B cell (primary cell): Measurements from ENCODE around the gene DLST. TPM values are rescaled to one million over a fixed set of nuclear protein-coding genes. Genes with fewer than 3 reads are reported as not detected.

Experiments used
- ATAC-seq: fragments of 200-7000 bp; cut with Tn5 transposase; one replicate; pipeline ENCODE4 v1.10.0; 2021; ENCODE audit warnings: low read depth, mild to moderate bottlenecking, moderate number of reproducible peaks, moderate library complexity
- CTCF ChIA-PET: fragments of 350-600 bp; sonication (Branson Sonifier 250); formaldehyde crosslinking; loops from one replicate; lab custom pipeline; 2021; ENCODE audit warnings: antibody characterized with exemption, inconsistent platforms; lab: Charles Lee
- POLR2A ChIA-PET: fragments of 350-600 bp; sonication (Branson Sonifier 250); formaldehyde crosslinking; loops from one replicate; lab custom pipeline; 2021; ENCODE audit warnings: antibody characterized with exemption; lab: Charles Lee
- DNase-seq: peaks from one replicate; pipeline ENCODE4 v3.0.0; 2013
- H2AFZ ChIP-seq: 2 replicates; pipeline ENCODE4 v1.6.1; 2012; ENCODE audit warnings: mild to moderate bottlenecking, low read depth, low read length; ENCODE audit not compliant: insufficient read depth, poor library complexity, severe bottlenecking
- H3K27ac ChIP-seq, 2 donors: 1 replicate in 1 of 2; 2 replicates in 1 of 2; pipeline ENCODE4 v1.5.1; 2012 to 2013; ENCODE audit warnings: low read length in 2 of 2, mild to moderate bottlenecking in 2 of 2, moderate library complexity in 1 of 2
- H3K27me3 ChIP-seq, 4 experiments: fragments of 200-600 bp in 1 of 4; sonication (generic) in 1 of 4; replicated peaks in 1 of 4; 1 replicate in 2 of 4; 2 replicates in 2 of 4; pipeline versions ENCODE4 v1.6.1 to v1.7.0; 2013 to 2016; ENCODE audit warnings: low read length in 3 of 4, mild to moderate bottlenecking in 2 of 4, mixed read lengths in 1 of 4, moderate library complexity in 1 of 4; ENCODE audit not compliant: insufficient read depth in 4 of 4, control insufficient read depth in 3 of 4; ENCODE audit errors: control extremely low read depth in 1 of 4
- H3K36me3 ChIP-seq, 2 experiments: replicated peaks in 1 of 2; 1 replicate in 1 of 2; 2 replicates in 1 of 2; pipeline versions ENCODE4 v1.6.1 to v1.7.1; 2013; ENCODE audit warnings: low read length in 1 of 2; ENCODE audit not compliant: insufficient read depth in 2 of 2, control insufficient read depth in 1 of 2; ENCODE audit errors: control extremely low read depth in 1 of 2, extremely low read depth in 1 of 2
- H3K4me1 ChIP-seq, 2 donors: fragments of 200-600 bp in 1 of 2; sonication (generic) in 1 of 2; 1 replicate in 1 of 2; 2 replicates in 1 of 2; pipeline versions ENCODE4 v1.5.1 to v1.6.1; 2013 to 2017; ENCODE audit warnings: low read length in 2 of 2; ENCODE audit not compliant: control insufficient read depth in 2 of 2, insufficient read depth in 2 of 2
- H3K4me2 ChIP-seq: replicated peaks from 2 replicates; pipeline ENCODE3; 2012; ENCODE audit warnings: mild to moderate bottlenecking, low read depth, low read length; ENCODE audit not compliant: poor library complexity, severe bottlenecking
- H3K4me3 ChIP-seq, 5 experiments: fragments of 200-600 bp in 1 of 5; sonication (generic) in 1 of 5; 1 replicate in 3 of 5; 2 replicates in 2 of 5; pipeline versions ENCODE4 v1.5.1 to v1.7.0; 2011 to 2016; ENCODE audit warnings: low read length in 4 of 5, mild to moderate bottlenecking in 4 of 5, low read depth in 2 of 5, control low read depth in 1 of 5, moderate library complexity in 1 of 5; ENCODE audit not compliant: insufficient read depth in 1 of 5; ENCODE audit errors: control extremely low read depth in 1 of 5, extremely low read depth in 1 of 5
- H3K79me2 ChIP-seq: fragments of 200-600 bp; sonication (generic); one replicate; pipeline ENCODE4 v1.6.0; 2016; ENCODE audit warnings: low read length; ENCODE audit not compliant: control insufficient read depth, insufficient read depth
- H3K9ac ChIP-seq: fragments of 200-600 bp; sonication (generic); 2 replicates; pipeline ENCODE4 v1.6.1; 2017; ENCODE audit warnings: mild to moderate bottlenecking, low read length, moderate library complexity
- H3K9me3 ChIP-seq, 3 donors: one replicate each; pipeline versions ENCODE4 v1.6.1 to v1.7.1; 2013; ENCODE audit warnings: low read length in 2 of 3; ENCODE audit not compliant: control insufficient read depth in 2 of 3, insufficient read depth in 1 of 3; ENCODE audit errors: control extremely low read depth in 1 of 3
- H4K20me1 ChIP-seq: 2 replicates; pipeline ENCODE4 v1.6.0; 2012; ENCODE audit warnings: mild to moderate bottlenecking, low read length; ENCODE audit not compliant: insufficient read depth, control insufficient read depth, poor library complexity, severe bottlenecking
- H3K27ac Mint-ChIP-seq: one replicate; pipeline ENCODE4 v1.8.0; 2021; ENCODE audit warnings: mixed read lengths
- H3K27me3 Mint-ChIP-seq: one replicate; pipeline ENCODE4 v1.8.0; 2021; ENCODE audit warnings: mixed read lengths
- H3K4me1 Mint-ChIP-seq: one replicate; pipeline ENCODE4 v1.8.0; 2021; ENCODE audit warnings: mixed read lengths
- H3K4me3 Mint-ChIP-seq: one replicate; pipeline ENCODE4 v1.8.0; 2021; ENCODE audit warnings: mixed read lengths
- H3K9me3 Mint-ChIP-seq: one replicate; pipeline ENCODE4 v1.8.0; 2022; ENCODE audit warnings: mixed read lengths; ENCODE audit not compliant: insufficient read depth
- EZH2 ChIP-seq: IDR thresholded peaks from 2 replicates; pipeline ENCODE4 v1.6.1; 2012; ENCODE audit warnings: borderline replicate concordance, low read depth, mild to moderate bottlenecking, moderate library complexity, low read length; ENCODE audit not compliant: insufficient read depth, poor library complexity, severe bottlenecking
- WGBS: methylation state at CpG from one replicate; pipeline ENCODE4 v1.1.5; 2013; ENCODE audit warnings: missing lambda C conversion rate; ENCODE audit not compliant: insufficient coverage; 5-methylcytosine and 5-hydroxymethylcytosine counted together
- intact Hi-C: fragments of 100-400 bp; cut with micrococcal nuclease; formaldehyde crosslinking; loops from one replicate; pipeline ENCODE4 v1.10.0; 2022
- polyA plus RNA-seq: library from polyadenylated mRNA; depleted of rRNA; stranded (reverse); fragments of >200 nt; gene quantifications from 2 replicates; pipeline ENCODE4 v1.2.3, GENCODE V29; 2012
- total RNA-seq, 2 donors: library from RNA; stranded (reverse); fragments of 120-200 nt in 1 of 2; gene quantifications; 1 replicate in 1 of 2; 2 replicates in 1 of 2; pipeline versions ENCODE4 v1.2.3 to v1.2.4, GENCODE V29; 2013 to 2022
- TF ChIP-seq, protein P1 (sequence below): fragments of 200-600 bp; IDR thresholded peaks from one replicate; pipeline ENCODE4 v1.8.0; 2022; ENCODE audit warnings: antibody characterized with exemption, mild to moderate bottlenecking

Gene DLST
- total and polyA plus RNA-seq, 2 donors (not counting 1 experiment from before 2014, with no cell fraction given): 73.1 to 89.5 TPM

DNA sequence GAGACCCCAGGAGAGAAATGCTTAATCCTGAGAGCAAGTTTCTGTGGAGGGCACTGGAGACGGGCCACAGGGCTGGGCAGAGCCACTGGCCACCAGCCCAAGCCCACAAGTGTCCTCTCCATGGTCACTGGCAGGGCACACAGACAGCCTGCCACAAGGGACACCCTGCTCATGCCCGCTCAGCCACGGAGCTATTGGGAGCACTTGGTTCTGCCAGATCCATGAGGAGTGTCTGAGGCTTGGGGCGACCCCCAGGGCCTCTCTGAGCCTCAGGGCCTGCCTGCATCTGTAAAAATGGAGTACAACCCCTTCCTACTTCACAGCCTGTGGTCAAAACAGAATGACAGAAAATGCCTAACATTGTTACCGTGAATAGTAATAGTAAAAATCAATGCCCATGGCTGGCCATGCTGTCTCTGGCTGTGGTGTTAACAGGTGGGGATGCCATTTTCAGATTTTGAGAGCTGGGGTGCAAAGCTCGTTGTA, 70.5 kb downstream of the DLST start:
- Histone ChIP-seq H4K20me1 (no peaks in the 10 kb centered on the region), H3K79me2 (no peaks in the 10 kb centered on the region), H3K36me3 (no peaks in the 10 kb centered on the region), H3K9me3 (peaks cover 0 to 4% (median 0%) of the 10 kb centered on the region in 3 donors), H2AFZ (no peak overlapping the region), H3K27ac (no peak overlapping the region), H3K4me2 (no peak overlapping the region), H3K4me3 (no peak overlapping the region), H3K9ac (no peak overlapping the region), H3K4me1 (peaks cover 5 to 12% of the 10 kb centered on the region in 2 donors), H3K27me3 (peaks cover 0 to 39% (median 8%) of the 10 kb centered on the region in 4 experiments)
- no peak for DNase-seq
- CTCF ChIA-PET: interaction anchor here (0.6 to 1.8 kb wide), 3 partner anchors 10 to 1801 kb away, joined by 3 to 5 read pairs (median 3); no protein-coding TSS in a partner anchor
- intact Hi-C loops: no loop called here
- H3K4me1 Mint-ChIP-seq: peaks cover 3% of the 10 kb centered on the region
- no peak overlapping the region for H3K27ac Mint-ChIP-seq
- POLR2A ChIA-PET: no interaction called here
- ATAC-seq: no peak
- no peaks in the 10 kb centered on the region for H3K9me3 Mint-ChIP-seq
- H3K4me3 Mint-ChIP-seq: no peak overlapping the region
- 94% methylated on average over 6 of the region's 6 CpGs for WGBS
- peaks cover 10% of the 10 kb centered on the region for H3K27me3 Mint-ChIP-seq
- no peak for TF ChIP-seq EZH2
- TF ChIP-seq, protein P1, sequence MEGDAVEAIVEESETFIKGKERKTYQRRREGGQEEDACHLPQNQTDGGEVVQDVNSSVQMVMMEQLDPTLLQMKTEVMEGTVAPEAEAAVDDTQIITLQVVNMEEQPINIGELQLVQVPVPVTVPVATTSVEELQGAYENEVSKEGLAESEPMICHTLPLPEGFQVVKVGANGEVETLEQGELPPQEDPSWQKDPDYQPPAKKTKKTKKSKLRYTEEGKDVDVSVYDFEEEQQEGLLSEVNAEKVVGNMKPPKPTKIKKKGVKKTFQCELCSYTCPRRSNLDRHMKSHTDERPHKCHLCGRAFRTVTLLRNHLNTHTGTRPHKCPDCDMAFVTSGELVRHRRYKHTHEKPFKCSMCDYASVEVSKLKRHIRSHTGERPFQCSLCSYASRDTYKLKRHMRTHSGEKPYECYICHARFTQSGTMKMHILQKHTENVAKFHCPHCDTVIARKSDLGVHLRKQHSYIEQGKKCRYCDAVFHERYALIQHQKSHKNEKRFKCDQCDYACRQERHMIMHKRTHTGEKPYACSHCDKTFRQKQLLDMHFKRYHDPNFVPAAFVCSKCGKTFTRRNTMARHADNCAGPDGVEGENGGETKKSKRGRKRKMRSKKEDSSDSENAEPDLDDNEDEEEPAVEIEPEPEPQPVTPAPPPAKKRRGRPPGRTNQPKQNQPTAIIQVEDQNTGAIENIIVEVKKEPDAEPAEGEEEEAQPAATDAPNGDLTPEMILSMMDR: no peak

DNA sequence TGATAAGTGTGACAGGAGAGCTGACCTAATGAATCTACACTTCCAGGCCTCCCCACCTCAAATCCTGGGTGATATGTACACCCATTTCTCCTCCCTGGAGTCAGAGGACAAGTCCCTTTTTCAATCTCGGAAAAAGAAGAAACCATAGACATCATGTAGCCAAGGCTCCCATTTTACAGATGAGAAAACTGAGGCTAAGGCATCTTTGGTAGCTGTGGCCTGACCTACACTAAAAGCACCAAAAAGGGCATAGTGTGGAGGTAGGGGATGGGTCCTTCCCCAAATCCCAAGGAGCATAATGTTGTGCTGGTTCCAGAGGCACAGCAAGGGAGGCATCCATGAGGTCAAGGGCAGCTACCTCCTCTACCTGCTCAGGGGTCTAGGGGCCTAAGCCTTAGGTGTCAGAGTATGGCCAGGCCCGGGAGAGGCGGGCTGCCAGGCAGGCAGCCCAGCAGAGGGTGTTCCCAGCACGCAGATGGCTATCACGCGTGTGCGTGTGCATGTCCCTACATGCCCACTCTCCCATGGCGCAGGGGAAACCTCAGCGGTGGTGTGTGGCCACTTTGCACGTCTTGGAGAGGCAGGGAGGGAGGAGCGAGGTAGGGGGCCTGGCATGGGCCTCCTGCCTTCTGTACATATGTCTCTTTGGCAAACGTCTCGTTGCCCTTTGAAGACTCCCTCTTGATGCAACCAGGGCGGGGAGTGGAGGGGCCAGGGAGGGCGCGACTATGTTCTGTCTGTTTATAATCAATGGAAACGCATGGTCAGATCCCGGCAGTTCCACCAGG, 71.2 kb downstream of the DLST start:
- Histone ChIP-seq H3K36me3 (no peaks in the 10 kb centered on the region), H3K4me2 (no peak overlapping the region), H3K27me3 (peaks cover 0 to 39% (median 8%) of the 10 kb centered on the region in 4 experiments), H4K20me1 (no peaks in the 10 kb centered on the region), H3K9me3 (peaks cover 0 to 4% (median 0%) of the 10 kb centered on the region in 3 donors), H3K4me1 (peaks cover 5 to 12% of the 10 kb centered on the region in 2 donors), H3K9ac (no peak overlapping the region), H2AFZ (no peak overlapping the region), H3K79me2 (no peaks in the 10 kb centered on the region), H3K4me3 (no peak overlapping the region), H3K27ac (no peak overlapping the region)
- H3K27ac Mint-ChIP-seq: no peak overlapping the region
- 95% methylated on average over 11 of the region's 18 CpGs for WGBS
- ChIA-PET POLR2A (no interaction called here), CTCF (interaction anchor here (0.6 to 1.8 kb wide), 3 partner anchors 8 to 1800 kb away, joined by 3 to 5 read pairs (median 5); no protein-coding TSS in a partner anchor)
- H3K4me3 Mint-ChIP-seq: no peak overlapping the region
- H3K27me3 Mint-ChIP-seq: peaks cover 10% of the 10 kb centered on the region
- no peak for ATAC-seq
- no peak for DNase-seq
- peaks cover 1% of the 10 kb centered on the region for H3K4me1 Mint-ChIP-seq
- H3K9me3 Mint-ChIP-seq: no peaks in the 10 kb centered on the region
- TF ChIP-seq, protein P1: no peak
- TF ChIP-seq EZH2: no peak
- intact Hi-C loops: no loop called here
